IMR-90 (cell line): ENCODE results near the gene THSD1. TPM values are rescaled to one million over a fixed set of nuclear protein-coding genes. Genes with fewer than 3 reads are reported as not detected.

Source experiments
- ATAC-seq: fragments of 200-7000 bp; cut with Tn5 transposase; 2 replicates; pipeline ENCODE4 v1.9.1; 2020; ENCODE audit warnings: low read depth, mild to moderate bottlenecking, moderate library complexity
- BruUV-seq: library from RNA; stranded (reverse); fragments of 400-500 nt; replicated peaks from 2 replicates; lab custom pipeline; 2021; lab: Mats Ljungman, UMichigan
- CTCF ChIA-PET: fragments of 300-600 bp; formaldehyde crosslinking; extraction: SDS; loops from one replicate; lab custom pipeline; 2021; ENCODE audit warnings: antibody characterized with exemption; lab: Yijun Ruan, JAX
- POLR2A ChIA-PET: fragments of 300-600 bp; sonication (Branson Sonifier 250); formaldehyde crosslinking; loops from one replicate; lab custom pipeline; 2022; ENCODE audit warnings: antibody characterized with exemption; ENCODE audit not compliant: unreplicated experiment; lab: Charles Lee
- DNase-seq: peaks from one replicate; pipeline ENCODE4 v3.0.0; 2013
- H2AFZ ChIP-seq: replicated peaks from 2 replicates; pipeline ENCODE3; 2013; ENCODE audit warnings: low read length, mild to moderate bottlenecking; ENCODE audit not compliant: poor library complexity
- H2AK5ac ChIP-seq: 2 replicates; pipeline ENCODE4 v1.6.1; 2013; ENCODE audit warnings: low read depth, low read length, inconsistent platforms
- H2AK9ac ChIP-seq: replicated peaks from 2 replicates; pipeline ENCODE3; 2013; ENCODE audit warnings: mild to moderate bottlenecking, low read depth, low read length, moderate library complexity; ENCODE audit not compliant: poor library complexity
- H2BK120ac ChIP-seq: 2 replicates; pipeline ENCODE4 v1.6.1; 2013; ENCODE audit warnings: low read depth, low read length, inconsistent platforms
- H2BK15ac ChIP-seq: 3 replicates; pipeline ENCODE4 v1.6.1; 2013; ENCODE audit warnings: low read depth, low read length, inconsistent platforms
- H2BK20ac ChIP-seq: 2 replicates; pipeline ENCODE4 v1.6.1; 2013; ENCODE audit warnings: low read depth, mild to moderate bottlenecking, inconsistent platforms, low read length, moderate library complexity
- H2BK5ac ChIP-seq: 2 replicates; pipeline ENCODE4 v1.6.1; 2013; ENCODE audit warnings: mild to moderate bottlenecking, low read depth, low read length, inconsistent platforms; ENCODE audit not compliant: poor library complexity, severe bottlenecking
- H3K14ac ChIP-seq: replicated peaks from 2 replicates; pipeline ENCODE4 v1.6.1; 2013; ENCODE audit warnings: low read depth, low read length, inconsistent platforms
- H3K18ac ChIP-seq: 2 replicates; pipeline ENCODE4 v1.6.1; 2013; ENCODE audit warnings: low read depth, low read length, control low read depth
- H3K23ac ChIP-seq: 2 replicates; pipeline ENCODE4 v1.6.1; 2013; ENCODE audit warnings: low read depth, low read length, inconsistent platforms
- H3K27ac ChIP-seq: 2 replicates; pipeline ENCODE4 v1.5.1; 2013; ENCODE audit warnings: mild to moderate bottlenecking, control low read depth, low read length; ENCODE audit not compliant: insufficient read depth
- H3K27me3 ChIP-seq: 2 replicates; pipeline ENCODE4 v1.6.1; 2013; ENCODE audit warnings: low read length; ENCODE audit not compliant: control insufficient read depth, insufficient read depth
- H3K36me3 ChIP-seq: 2 replicates; pipeline ENCODE4 v1.6.1; 2013; ENCODE audit warnings: low read length, mixed read lengths; ENCODE audit not compliant: control insufficient read depth, insufficient read depth
- H3K4ac ChIP-seq: 2 replicates; pipeline ENCODE4 v1.6.1; 2013; ENCODE audit warnings: low read depth, low read length, inconsistent platforms
- H3K4me1 ChIP-seq: 2 replicates; pipeline ENCODE4 v1.6.1; 2013; ENCODE audit warnings: low read length, mixed read lengths; ENCODE audit not compliant: control insufficient read depth, insufficient read depth
- H3K4me2 ChIP-seq: 2 replicates; pipeline ENCODE4 v1.6.1; 2013; ENCODE audit warnings: low read depth, mild to moderate bottlenecking, control low read depth, low read length, moderate library complexity
- H3K4me3 ChIP-seq: 2 replicates; pipeline ENCODE4 v1.5.1; 2013; ENCODE audit warnings: low read depth, mild to moderate bottlenecking, control low read depth, low read length, moderate library complexity; ENCODE audit not compliant: insufficient read depth
- H3K56ac ChIP-seq: 2 replicates; pipeline ENCODE4 v1.6.1; 2013; ENCODE audit warnings: low read length, inconsistent platforms; ENCODE audit not compliant: insufficient read depth; ENCODE audit errors: extremely low read depth
- H3K79me1 ChIP-seq, 2 experiments: 2 replicates each; pipeline ENCODE4 v1.6.1; 2013; ENCODE audit warnings: low read length in 2 of 2, inconsistent platforms in 1 of 2, low read depth in 1 of 2
- H3K9ac ChIP-seq: 2 replicates; pipeline ENCODE4 v1.6.1; 2013; ENCODE audit warnings: low read depth, low read length, control low read depth
- H3K9me1 ChIP-seq: 2 replicates; pipeline ENCODE4 v1.6.1; 2013; ENCODE audit warnings: low read length, inconsistent platforms; ENCODE audit not compliant: insufficient read depth
- H3K9me3 ChIP-seq: 2 replicates; pipeline ENCODE4 v1.6.1; 2013; ENCODE audit warnings: low read length; ENCODE audit not compliant: control insufficient read depth, insufficient read depth
- H4K20me1 ChIP-seq: 2 replicates; pipeline ENCODE4 v1.6.1; 2013; ENCODE audit warnings: low read length, inconsistent platforms; ENCODE audit not compliant: insufficient read depth
- H4K5ac ChIP-seq: 2 replicates; pipeline ENCODE4 v1.6.1; 2013; ENCODE audit warnings: mild to moderate bottlenecking, low read depth, low read length, control low read depth
- H4K8ac ChIP-seq, 2 experiments: 2 replicates each; pipeline ENCODE4 v1.6.1; 2013; ENCODE audit warnings: low read depth in 2 of 2, low read length in 2 of 2, control low read depth in 1 of 2, inconsistent platforms in 1 of 2
- H4K91ac ChIP-seq: 2 replicates; pipeline ENCODE4 v1.6.1; 2013; ENCODE audit warnings: low read depth, low read length, inconsistent platforms; ENCODE audit not compliant: insufficient read depth
- BHLHE40 ChIP-seq: fragments of 150-350 bp; IDR thresholded peaks from 2 replicates; pipeline ENCODE4 v1.6.1; 2016; ENCODE audit warnings: mild to moderate bottlenecking, low read depth, low read length
- CEBPB ChIP-seq: IDR thresholded peaks from 2 replicates; pipeline ENCODE4 v1.6.1; 2012; ENCODE audit warnings: low read depth, low read length, improper control_type of control experiment
- CHD1 ChIP-seq: IDR thresholded peaks from 2 replicates; pipeline ENCODE4 v1.6.1; 2012; ENCODE audit warnings: low read depth, low read length, improper control_type of control experiment
- ELK1 ChIP-seq: fragments of 150-350 bp; IDR thresholded peaks from 2 replicates; pipeline ENCODE4 v1.6.1; 2016; ENCODE audit warnings: low read depth, mild to moderate bottlenecking, low read length, moderate library complexity, borderline replicate concordance
- FOS ChIP-seq: fragments of 150-350 bp; IDR thresholded peaks from 2 replicates; pipeline ENCODE4 v1.6.1; 2016; ENCODE audit warnings: low read depth, low read length
- MAFK ChIP-seq: IDR thresholded peaks from 2 replicates; pipeline ENCODE4 v1.6.1; 2012; ENCODE audit warnings: low read depth, low read length, improper control_type of control experiment
- MAZ ChIP-seq: IDR thresholded peaks from 2 replicates; pipeline ENCODE4 v1.6.1; 2012; ENCODE audit warnings: low read depth, mild to moderate bottlenecking, low read length, improper control_type of control experiment, moderate library complexity, borderline replicate concordance
- MXI1 ChIP-seq: IDR thresholded peaks from 2 replicates; pipeline ENCODE4 v1.6.1; 2012; ENCODE audit warnings: low read depth, mild to moderate bottlenecking, low read length, moderate library complexity, borderline replicate concordance
- NFE2L2 ChIP-seq: fragments of 150-350 bp; IDR thresholded peaks from 2 replicates; pipeline ENCODE4 v1.6.1; 2016; ENCODE audit warnings: low read depth, mild to moderate bottlenecking, low read length
- POLR2A ChIP-seq: IDR thresholded peaks from 2 replicates; pipeline ENCODE4 v1.6.1; 2012; ENCODE audit warnings: mild to moderate bottlenecking, low read depth, low read length
- RAD21 ChIP-seq: IDR thresholded peaks from 2 replicates; pipeline ENCODE4 v1.6.1; 2012; ENCODE audit warnings: low read length, improper control_type of control experiment
- RCOR1 ChIP-seq: IDR thresholded peaks from 2 replicates; pipeline ENCODE4 v1.6.1; 2012; ENCODE audit warnings: mild to moderate bottlenecking, low read length, improper control_type of control experiment; ENCODE audit not compliant: insufficient replicate concordance
- RFX5 ChIP-seq: IDR thresholded peaks from 2 replicates; pipeline ENCODE4 v1.8.0; 2012; ENCODE audit warnings: low read depth, mild to moderate bottlenecking, low read length, moderate library complexity
- SMC3 ChIP-seq: fragments of 150-350 bp; IDR thresholded peaks from 2 replicates; pipeline ENCODE4 v1.6.1; 2016; ENCODE audit warnings: low read depth, mild to moderate bottlenecking, antibody characterized with exemption, low read length, moderate library complexity
- USF2 ChIP-seq: fragments of 150-350 bp; IDR thresholded peaks from 2 replicates; pipeline ENCODE4 v1.6.1; 2017; ENCODE audit warnings: mild to moderate bottlenecking, antibody characterized with exemption, low read length, low read depth
- dilution Hi-C: fragments of 300-500 bp; cut with HindIII; formaldehyde crosslinking; loops from one replicate; pipeline ENCODE4 v1.14.3; 2018; ENCODE audit warnings: low sequenced_read_pairs; ENCODE audit not compliant: unreplicated experiment
- in situ Hi-C: fragments of 300-500 bp; cut with MboI; formaldehyde crosslinking; loops from 3 replicates; pipeline ENCODE4 v1.14.3; 2019; ENCODE audit warnings: low sequenced_read_pairs, inconsistent platforms, mixed read lengths
- intact Hi-C: fragments of 100-400 bp; cut with micrococcal nuclease; formaldehyde crosslinking; loops from 2 replicates; pipeline ENCODE4 v1.10.0; 2022
- polyA plus RNA-seq, 3 experiments: library from polyadenylated mRNA; depleted of rRNA; stranded (reverse); fragments of >200 nt; gene quantifications; 2 replicates each; pipeline ENCODE4 v1.2.3, GENCODE V29; 2012; ENCODE audit warnings: low replicate concordance in 1 of 3
- total RNA-seq: library from RNA; depleted of rRNA; stranded (reverse); fragments of >200 nt; gene quantifications from 2 replicates; pipeline ENCODE4 v1.2.3, GENCODE V29; 2012
- TF ChIP-seq, protein P1 (sequence below): conservative IDR thresholded peaks from 2 replicates; pipeline ENCODE4 v1.5.1; 2012; ENCODE audit warnings: mild to moderate bottlenecking, low read depth, low read length, improper control_type of control experiment

The THSD1 gene
- total and polyA plus RNA-seq, 2 of the 4 experiments (the other 2 are of a cell fraction): 12.1 to 19.0 TPM

- H2BK15ac ChIP-seq: no peak overlapping the region
- H3K79me1 ChIP-seq: no peaks in the 10 kb centered on the region
- no peak overlapping the region for H3K18ac ChIP-seq
- no peak overlapping the region for H4K91ac ChIP-seq
- in situ Hi-C loops: no loop called here
- no peak overlapping the region for H3K4ac ChIP-seq
- H3K9me1 ChIP-seq: no peaks in the 10 kb centered on the region
- H2AFZ ChIP-seq: no peak overlapping the region
- no peaks in the 10 kb centered on the region for H3K36me3 ChIP-seq
- H3K4me1 ChIP-seq: no peaks in the 10 kb centered on the region
- ATAC-seq: no peak
- no peaks in the 10 kb centered on the region for H3K9me3 ChIP-seq
- no peak overlapping the region for H2BK120ac ChIP-seq
- ChIA-PET POLR2A (no interaction called here), CTCF (interaction anchor here (0.6 kb wide), 2 partner anchors 49 to 238 kb away, joined by 4 read pairs; no protein-coding TSS in a partner anchor)
- no peak overlapping the region for H3K4me3 ChIP-seq
- no peak overlapping the region for H2BK5ac ChIP-seq
- dilution Hi-C loops: no loop called here
- no peak overlapping the region for H3K4me2 ChIP-seq
- H3K9ac ChIP-seq: no peak overlapping the region
- H2AK5ac ChIP-seq: no peak overlapping the region
- no peak overlapping the region for H3K23ac ChIP-seq
- no peak overlapping the region for H4K5ac ChIP-seq
- TF ChIP-seq CHD1 (no peak), POLR2A (no peak), CEBPB (no peak), RCOR1 (no peak), NFE2L2 (no peak), FOS (no peak), MAZ (no peak), USF2 (no peak), ELK1 (no peak), RAD21 (no peak), RFX5 (no peak), MAFK (no peak), SMC3 (no peak), BHLHE40 (no peak), MXI1 (no peak)
- TF ChIP-seq, protein P1, sequence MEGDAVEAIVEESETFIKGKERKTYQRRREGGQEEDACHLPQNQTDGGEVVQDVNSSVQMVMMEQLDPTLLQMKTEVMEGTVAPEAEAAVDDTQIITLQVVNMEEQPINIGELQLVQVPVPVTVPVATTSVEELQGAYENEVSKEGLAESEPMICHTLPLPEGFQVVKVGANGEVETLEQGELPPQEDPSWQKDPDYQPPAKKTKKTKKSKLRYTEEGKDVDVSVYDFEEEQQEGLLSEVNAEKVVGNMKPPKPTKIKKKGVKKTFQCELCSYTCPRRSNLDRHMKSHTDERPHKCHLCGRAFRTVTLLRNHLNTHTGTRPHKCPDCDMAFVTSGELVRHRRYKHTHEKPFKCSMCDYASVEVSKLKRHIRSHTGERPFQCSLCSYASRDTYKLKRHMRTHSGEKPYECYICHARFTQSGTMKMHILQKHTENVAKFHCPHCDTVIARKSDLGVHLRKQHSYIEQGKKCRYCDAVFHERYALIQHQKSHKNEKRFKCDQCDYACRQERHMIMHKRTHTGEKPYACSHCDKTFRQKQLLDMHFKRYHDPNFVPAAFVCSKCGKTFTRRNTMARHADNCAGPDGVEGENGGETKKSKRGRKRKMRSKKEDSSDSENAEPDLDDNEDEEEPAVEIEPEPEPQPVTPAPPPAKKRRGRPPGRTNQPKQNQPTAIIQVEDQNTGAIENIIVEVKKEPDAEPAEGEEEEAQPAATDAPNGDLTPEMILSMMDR: no peak
- H3K56ac ChIP-seq: no peak overlapping the region
- no peaks in the 10 kb centered on the region for H4K20me1 ChIP-seq
- intact Hi-C loops: no loop called here
- no peak overlapping the region for H2AK9ac ChIP-seq
- no peaks in the 10 kb centered on the region for H3K27me3 ChIP-seq
- no TSS peak for BruUV-seq
- no peak overlapping the region for H3K27ac ChIP-seq
- no peak for DNase-seq
- H2BK20ac ChIP-seq: no peak overlapping the region
- H3K14ac ChIP-seq: no peak overlapping the region
- H4K8ac ChIP-seq: no peak overlapping the region
Observed at GRCh38 chr13:52387721-52388120, 18.3 kb downstream of the THSD1 start.
